Ascending aorta (tissue), 2 donors: ENCODE data around the gene C4orf50. TPM values are rescaled to one million over a fixed set of nuclear protein-coding genes. Genes with fewer than 3 reads are reported as not detected.

Experiments
- DNase-seq, 2 donors: peaks; one replicate each; pipeline ENCODE4 v3.0.0-alpha.2; 2019; ENCODE audit warnings: low spot score in 2 of 2
- H3K27ac ChIP-seq, 2 donors: fragments of 200-600 bp; sonication (generic); one replicate each; pipeline ENCODE4 v1.5.1; 2016 to 2017; ENCODE audit warnings: mild to moderate bottlenecking in 1 of 2
- H3K27me3 ChIP-seq: fragments of 200-600 bp; sonication (generic); one replicate; pipeline ENCODE4 v1.5.1; 2017
- H3K36me3 ChIP-seq, 2 donors: fragments of 200-600 bp; sonication (generic); one replicate each; pipeline ENCODE4 v1.5.1; 2016
- H3K4me1 ChIP-seq, 2 donors: fragments of 200-600 bp; sonication (generic); one replicate each; pipeline ENCODE4 v1.5.1; 2016 to 2017; ENCODE audit warnings: mild to moderate bottlenecking in 1 of 2
- H3K4me3 ChIP-seq, 2 donors: fragments of 200-600 bp; sonication (generic); one replicate each; pipeline ENCODE4 v1.5.1; 2016 to 2017; ENCODE audit warnings: mild to moderate bottlenecking in 1 of 2
- H3K9me3 ChIP-seq, 2 donors: fragments of 200-600 bp; sonication (generic); one replicate each; pipeline ENCODE4 v1.5.1; 2016
- intact Hi-C: fragments of 100-400 bp; cut with DNase I; formaldehyde crosslinking; loops from one replicate; pipeline ENCODE4 v1.15.1; 2023
- total RNA-seq: library from RNA; depleted of rRNA; stranded (reverse); fragments of >200 nt; gene quantifications from one replicate; pipeline ENCODE4 v1.1.0, GENCODE V29; 2016
- TF ChIP-seq, protein P1 (sequence below), 3 experiments: fragments of 200-600 bp in 2 of 3; fragments of 450-650 bp in 1 of 3; sonication (generic) in 2 of 3; IDR thresholded peaks; one replicate each; pipeline ENCODE4 v1.5.1; 2016 to 2019; ENCODE audit warnings: antibody characterized with exemption in 3 of 3, mild to moderate bottlenecking in 1 of 3, moderate library complexity in 1 of 3

Gene C4orf50
- total RNA-seq, 1 donor from 2014 or later, result not detected

DNA sequence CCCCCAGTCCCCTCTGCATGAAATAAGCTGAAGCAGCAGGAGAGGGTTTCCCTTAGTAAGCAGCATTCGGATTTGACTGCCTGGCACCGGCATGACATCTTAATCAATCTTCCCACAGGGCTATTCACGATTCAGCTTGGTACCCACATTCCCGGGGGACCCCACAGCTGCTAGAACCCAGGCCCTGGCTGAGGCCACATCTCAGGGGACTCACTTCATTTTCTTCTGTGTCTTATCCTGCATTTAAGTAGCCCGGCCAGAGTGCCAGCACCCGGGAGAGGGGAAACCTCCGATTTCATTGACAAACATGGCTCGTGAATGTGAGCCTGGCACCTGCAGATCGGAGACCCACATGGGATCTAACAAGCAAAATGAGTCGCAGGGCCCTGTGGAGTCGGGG is 73.1 kb downstream of the C4orf50 start:
- no peaks in the 10 kb centered on the region for H3K27me3 ChIP-seq
- no peak overlapping the region for H3K27ac ChIP-seq
- no peaks in the 10 kb centered on the region for H3K36me3 ChIP-seq
- H3K4me3 ChIP-seq, result no peak overlapping the region
- H3K9me3 ChIP-seq, result peaks cover 0 to 3% of the 10 kb centered on the region in 2 donors
- no peaks in the 10 kb centered on the region for H3K4me1 ChIP-seq
- no peak for DNase-seq
- intact Hi-C loops, result no loop called here
- TF ChIP-seq, protein P1, sequence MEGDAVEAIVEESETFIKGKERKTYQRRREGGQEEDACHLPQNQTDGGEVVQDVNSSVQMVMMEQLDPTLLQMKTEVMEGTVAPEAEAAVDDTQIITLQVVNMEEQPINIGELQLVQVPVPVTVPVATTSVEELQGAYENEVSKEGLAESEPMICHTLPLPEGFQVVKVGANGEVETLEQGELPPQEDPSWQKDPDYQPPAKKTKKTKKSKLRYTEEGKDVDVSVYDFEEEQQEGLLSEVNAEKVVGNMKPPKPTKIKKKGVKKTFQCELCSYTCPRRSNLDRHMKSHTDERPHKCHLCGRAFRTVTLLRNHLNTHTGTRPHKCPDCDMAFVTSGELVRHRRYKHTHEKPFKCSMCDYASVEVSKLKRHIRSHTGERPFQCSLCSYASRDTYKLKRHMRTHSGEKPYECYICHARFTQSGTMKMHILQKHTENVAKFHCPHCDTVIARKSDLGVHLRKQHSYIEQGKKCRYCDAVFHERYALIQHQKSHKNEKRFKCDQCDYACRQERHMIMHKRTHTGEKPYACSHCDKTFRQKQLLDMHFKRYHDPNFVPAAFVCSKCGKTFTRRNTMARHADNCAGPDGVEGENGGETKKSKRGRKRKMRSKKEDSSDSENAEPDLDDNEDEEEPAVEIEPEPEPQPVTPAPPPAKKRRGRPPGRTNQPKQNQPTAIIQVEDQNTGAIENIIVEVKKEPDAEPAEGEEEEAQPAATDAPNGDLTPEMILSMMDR (IDR thresholded peaks at IDR 0.05), result no peak

- no peak overlapping the region for H3K27ac ChIP-seq
- no peaks in the 10 kb centered on the region for H3K27me3 ChIP-seq
- H3K9me3 ChIP-seq, result peaks cover 0 to 3% of the 10 kb centered on the region in 2 donors
- no peak overlapping the region for H3K4me3 ChIP-seq
- H3K36me3 ChIP-seq, result no peaks in the 10 kb centered on the region
- DNase-seq, result no peak
- no peaks in the 10 kb centered on the region for H3K4me1 ChIP-seq
- intact Hi-C loops, result no loop called here
- TF ChIP-seq, protein P1 (IDR thresholded peaks at IDR 0.05), result no peak
Observed at GRCh38 chr4:5943561-5943960, 74.7 kb downstream of the C4orf50 start.

GRCh38 chr4:5942947-5943346 is 75.3 kb downstream of the C4orf50 start:
- DNase-seq, result no peak
- H3K27me3 ChIP-seq, result no peaks in the 10 kb centered on the region
- TF ChIP-seq, protein P1 (IDR thresholded peaks at IDR 0.05), result no peak
- no peaks in the 10 kb centered on the region for H3K36me3 ChIP-seq
- intact Hi-C loops, result no loop called here
- H3K4me1 ChIP-seq, result no peaks in the 10 kb centered on the region
- H3K9me3 ChIP-seq, result peaks cover 0 to 3% of the 10 kb centered on the region in 2 donors
- H3K4me3 ChIP-seq, result no peak overlapping the region
- H3K27ac ChIP-seq, result no peak overlapping the region

DNA sequence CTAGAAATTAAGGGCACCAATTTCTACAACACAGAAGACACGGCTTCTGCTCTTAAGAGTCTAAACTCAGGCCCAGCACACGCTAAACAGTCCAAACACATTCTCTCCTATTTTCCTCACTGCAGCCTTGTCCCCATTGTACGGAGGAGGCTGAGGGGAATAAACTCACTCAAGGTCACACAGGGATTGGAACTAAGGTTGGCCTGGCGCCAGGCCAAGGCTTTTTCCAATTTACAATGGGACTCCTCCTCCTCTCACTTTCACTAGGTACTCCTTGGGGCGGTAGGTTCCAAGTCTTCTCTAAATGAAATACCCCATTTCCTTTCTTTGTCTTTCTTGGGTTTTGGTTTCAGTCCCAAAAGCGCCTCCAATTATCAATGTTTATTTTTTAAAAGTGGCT is 76.6 kb downstream of the C4orf50 start:
- Histone ChIP-seq H3K27ac (no peak overlapping the region), H3K4me1 (no peaks in the 10 kb centered on the region), H3K4me3 (no peak overlapping the region), H3K9me3 (peaks cover 0 to 3% of the 10 kb centered on the region in 2 donors), H3K36me3 (no peaks in the 10 kb centered on the region), H3K27me3 (no peaks in the 10 kb centered on the region)
- intact Hi-C loops, result no loop called here
- TF ChIP-seq, protein P1 (IDR thresholded peaks at IDR 0.05), result no peak
- no peak for DNase-seq

DNA sequence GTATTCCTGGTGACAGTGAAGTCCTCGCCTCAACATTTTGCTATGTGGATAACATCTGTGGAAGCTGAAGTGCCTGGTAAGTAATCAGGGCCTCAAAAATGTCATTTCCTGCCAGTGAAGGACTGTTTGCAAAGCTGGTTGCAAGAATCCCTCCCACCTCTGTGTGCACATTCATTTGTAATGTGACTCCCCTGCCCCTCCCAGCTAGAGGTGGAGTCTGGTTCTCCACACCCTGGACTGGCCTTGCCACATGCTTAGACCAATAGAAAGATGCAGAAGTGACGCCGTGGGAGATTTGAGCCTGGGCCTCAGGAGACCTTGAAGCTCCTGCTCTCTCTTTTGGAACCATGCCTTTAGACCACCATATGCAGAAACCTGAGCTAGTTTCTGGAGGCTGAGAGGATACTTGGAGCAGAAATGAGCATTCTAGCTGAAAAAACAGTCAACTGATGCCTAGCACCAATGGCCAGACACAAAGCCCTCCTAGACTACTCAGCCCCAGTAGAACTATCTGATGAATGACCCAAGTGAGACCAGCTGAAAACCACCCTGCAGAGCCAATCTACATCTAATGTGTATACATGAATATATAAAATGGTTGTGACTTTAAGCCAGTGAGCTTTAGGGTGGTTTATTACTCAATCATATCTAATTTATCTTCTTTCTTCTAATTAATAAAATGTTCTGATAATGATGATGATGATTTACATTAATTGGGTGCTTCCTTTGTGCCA is 77.6 kb downstream of the C4orf50 start:
- TF ChIP-seq, protein P1 (IDR thresholded peaks at IDR 0.05), result no peak
- no peaks in the 10 kb centered on the region for H3K9me3 ChIP-seq
- no peaks in the 10 kb centered on the region for H3K27me3 ChIP-seq
- intact Hi-C loops, result no loop called here
- H3K4me1 ChIP-seq, result no peaks in the 10 kb centered on the region
- H3K36me3 ChIP-seq, result no peaks in the 10 kb centered on the region
- no peak for DNase-seq
- no peak overlapping the region for H3K27ac ChIP-seq
- no peak overlapping the region for H3K4me3 ChIP-seq
